Measurements from ENCODE around the gene AP4S1. TPM values are rescaled to one million over a fixed set of nuclear protein-coding genes. Genes with fewer than 3 reads are reported as not detected.

The AP4S1 gene
- total RNA-seq, 4 donors from 2014 or later = 6.0 to 15.0 (median 10.5) TPM

DNA sequence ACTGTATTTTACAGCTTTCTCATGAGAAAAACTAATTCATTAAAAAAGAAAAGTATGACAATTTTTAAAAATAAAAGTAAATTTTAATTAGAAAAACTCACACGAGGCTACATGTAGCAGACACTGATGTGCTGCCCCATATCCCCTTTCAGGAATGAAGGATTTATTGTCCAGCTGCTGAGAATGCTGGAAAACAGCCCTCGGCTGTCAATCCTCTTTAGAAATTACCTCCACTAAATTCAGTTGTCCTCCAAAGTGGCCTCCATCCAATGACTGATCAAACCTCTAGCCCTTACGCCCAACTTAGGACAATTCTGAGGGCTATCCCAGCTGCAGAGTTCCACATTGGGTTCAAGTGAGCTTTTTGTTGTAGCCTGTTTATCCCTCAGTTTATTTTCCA lies 29.8 kb upstream of the AP4S1 start:
- TF ChIP-seq POLR2A (IDR thresholded peaks at IDR 0.05) = no peak
- TF ChIP-seq, protein P1, sequence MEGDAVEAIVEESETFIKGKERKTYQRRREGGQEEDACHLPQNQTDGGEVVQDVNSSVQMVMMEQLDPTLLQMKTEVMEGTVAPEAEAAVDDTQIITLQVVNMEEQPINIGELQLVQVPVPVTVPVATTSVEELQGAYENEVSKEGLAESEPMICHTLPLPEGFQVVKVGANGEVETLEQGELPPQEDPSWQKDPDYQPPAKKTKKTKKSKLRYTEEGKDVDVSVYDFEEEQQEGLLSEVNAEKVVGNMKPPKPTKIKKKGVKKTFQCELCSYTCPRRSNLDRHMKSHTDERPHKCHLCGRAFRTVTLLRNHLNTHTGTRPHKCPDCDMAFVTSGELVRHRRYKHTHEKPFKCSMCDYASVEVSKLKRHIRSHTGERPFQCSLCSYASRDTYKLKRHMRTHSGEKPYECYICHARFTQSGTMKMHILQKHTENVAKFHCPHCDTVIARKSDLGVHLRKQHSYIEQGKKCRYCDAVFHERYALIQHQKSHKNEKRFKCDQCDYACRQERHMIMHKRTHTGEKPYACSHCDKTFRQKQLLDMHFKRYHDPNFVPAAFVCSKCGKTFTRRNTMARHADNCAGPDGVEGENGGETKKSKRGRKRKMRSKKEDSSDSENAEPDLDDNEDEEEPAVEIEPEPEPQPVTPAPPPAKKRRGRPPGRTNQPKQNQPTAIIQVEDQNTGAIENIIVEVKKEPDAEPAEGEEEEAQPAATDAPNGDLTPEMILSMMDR (IDR thresholded peaks at IDR 0.05) = no peak
- WGBS, 2 donors = 61 to 79% methylated on average over 3 of the region's 3 CpGs
- DNase-seq (ENCODE audit: low spot score in 2 of 2) = no peak
- no peak overlapping the region for H3K4me3 ChIP-seq (ENCODE audit: low read depth, poor library complexity, severe bottlenecking)
- intact Hi-C loops (cut with DNase I; ENCODE audit: low total_unique reads) = no loop called here

DNA sequence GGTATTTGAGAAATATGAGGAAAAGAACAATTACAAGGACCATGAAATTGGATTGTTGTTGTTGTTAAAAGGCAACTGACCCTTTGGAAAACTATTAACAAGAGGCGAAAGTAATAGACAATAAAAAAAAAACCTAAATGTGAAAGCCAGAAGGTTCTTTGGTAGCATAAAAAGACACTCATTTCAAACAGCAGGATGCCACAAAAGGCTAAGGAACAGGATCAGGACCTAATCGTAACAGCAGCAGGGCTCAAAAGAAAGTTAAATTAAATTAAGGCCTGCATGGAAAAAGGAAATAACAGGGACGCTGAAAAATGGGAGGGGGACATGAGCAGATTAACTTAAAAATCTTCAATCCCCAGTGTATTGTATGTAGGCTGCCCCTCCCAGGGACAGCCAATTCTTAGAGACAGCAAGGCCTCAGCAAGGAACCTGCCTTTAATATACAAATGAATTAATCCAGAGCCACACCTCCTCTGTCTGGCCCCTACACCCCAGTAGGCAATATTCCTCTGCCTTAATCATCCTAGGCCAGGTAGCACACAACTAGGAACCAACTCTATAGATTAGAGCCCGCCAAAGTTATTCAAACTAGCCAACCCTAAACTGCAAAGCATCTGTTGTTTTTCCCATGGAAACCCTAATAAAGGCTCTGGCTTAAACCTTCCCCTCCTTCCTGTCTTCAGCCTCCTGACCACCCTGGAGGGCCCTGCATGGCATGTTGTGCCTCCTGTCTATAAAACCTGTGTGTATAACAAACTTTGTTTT lies 28.4 kb upstream of the AP4S1 start:
- no peak overlapping the region for H3K4me3 ChIP-seq (ENCODE audit: low read depth, poor library complexity, severe bottlenecking)
- TF ChIP-seq, protein P1 (IDR thresholded peaks at IDR 0.05) = no peak
- no peak for TF ChIP-seq POLR2A (IDR thresholded peaks at IDR 0.05)
- WGBS, 2 donors = 81 to 88% methylated on average over 4 of the region's 4 CpGs
- DNase-seq (ENCODE audit: low spot score in 2 of 2) = no peak
- intact Hi-C loops (cut with DNase I; ENCODE audit: low total_unique reads) = no loop called here

DNA sequence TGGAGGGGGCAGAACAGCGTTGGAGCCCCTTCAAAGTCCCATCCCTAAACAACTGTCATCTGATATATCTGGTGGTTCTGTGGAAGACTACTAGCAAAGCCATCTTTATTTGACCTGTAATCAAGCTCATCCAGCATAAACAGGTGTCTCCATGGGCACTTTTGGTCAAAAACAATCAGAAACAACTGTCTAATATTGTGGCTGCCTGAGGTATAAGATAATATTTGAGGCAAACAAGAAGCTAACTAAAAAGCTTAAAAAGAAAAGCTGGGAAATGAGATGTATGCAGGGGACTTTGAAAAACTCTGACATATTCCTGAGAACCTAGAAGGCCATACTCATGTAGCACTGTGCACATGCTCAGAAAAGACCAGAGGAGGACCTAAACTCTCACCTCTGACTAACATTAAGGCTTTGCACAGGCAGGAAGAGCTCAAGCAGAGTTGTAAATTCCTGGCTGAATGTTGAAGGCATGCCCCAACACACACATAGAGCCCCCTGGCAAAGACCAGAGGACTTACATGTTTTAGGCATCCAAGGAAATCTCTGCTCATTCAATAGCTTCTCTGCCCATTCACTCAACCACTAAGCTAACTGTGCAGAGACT lies 27.2 kb upstream of the AP4S1 start:
- DNase-seq (ENCODE audit: low spot score in 2 of 2) = no peak
- no peak for TF ChIP-seq POLR2A (IDR thresholded peaks at IDR 0.05)
- TF ChIP-seq, protein P1 (IDR thresholded peaks at IDR 0.05) = no peak
- intact Hi-C loops (cut with DNase I; ENCODE audit: low total_unique reads) = no loop called here
- 97 to 100% methylated on average over 1 of the region's 1 CpG for WGBS, 2 donors
- no peak overlapping the region for H3K4me3 ChIP-seq (ENCODE audit: low read depth, poor library complexity, severe bottlenecking)

DNA sequence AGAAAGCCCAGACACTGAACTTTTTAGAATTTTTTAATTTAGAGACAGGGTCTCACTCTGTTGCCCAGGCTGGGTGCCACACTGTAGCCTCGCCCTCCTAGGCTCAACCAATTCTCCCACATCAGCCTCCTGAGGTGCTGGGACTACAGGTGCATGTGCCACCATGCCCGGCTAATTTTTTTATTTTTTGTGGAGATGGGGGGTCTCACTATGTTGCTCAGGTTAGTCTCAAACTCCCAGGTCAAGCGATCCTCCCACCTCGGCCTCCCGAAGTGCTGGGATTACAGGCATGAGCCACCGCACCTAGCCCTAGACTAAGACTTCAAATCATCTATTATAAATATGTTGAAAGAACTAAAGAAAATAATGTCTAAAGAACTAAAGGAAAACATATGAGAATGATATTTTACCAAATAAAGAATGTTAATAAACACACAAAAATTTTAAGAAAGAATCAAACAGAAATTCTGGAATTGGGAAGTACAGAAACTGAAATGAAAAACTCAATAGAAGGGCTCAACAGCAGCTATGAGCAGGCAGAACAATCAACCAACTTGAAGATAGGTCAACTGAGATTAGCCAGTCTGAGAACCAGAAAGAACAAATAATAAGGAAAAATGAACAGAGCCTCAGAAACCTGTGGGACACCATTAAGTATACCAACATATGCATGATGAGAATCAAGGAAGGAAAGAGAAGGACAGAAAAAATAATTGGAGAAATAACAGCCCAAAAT lies 26.2 kb upstream of the AP4S1 start:
- H3K4me3 ChIP-seq (ENCODE audit: low read depth, poor library complexity, severe bottlenecking) = no peak overlapping the region
- 98 to 99% methylated on average over 6 of the region's 6 CpGs for WGBS, 2 donors
- DNase-seq (ENCODE audit: low spot score in 2 of 2) = no peak

DNA sequence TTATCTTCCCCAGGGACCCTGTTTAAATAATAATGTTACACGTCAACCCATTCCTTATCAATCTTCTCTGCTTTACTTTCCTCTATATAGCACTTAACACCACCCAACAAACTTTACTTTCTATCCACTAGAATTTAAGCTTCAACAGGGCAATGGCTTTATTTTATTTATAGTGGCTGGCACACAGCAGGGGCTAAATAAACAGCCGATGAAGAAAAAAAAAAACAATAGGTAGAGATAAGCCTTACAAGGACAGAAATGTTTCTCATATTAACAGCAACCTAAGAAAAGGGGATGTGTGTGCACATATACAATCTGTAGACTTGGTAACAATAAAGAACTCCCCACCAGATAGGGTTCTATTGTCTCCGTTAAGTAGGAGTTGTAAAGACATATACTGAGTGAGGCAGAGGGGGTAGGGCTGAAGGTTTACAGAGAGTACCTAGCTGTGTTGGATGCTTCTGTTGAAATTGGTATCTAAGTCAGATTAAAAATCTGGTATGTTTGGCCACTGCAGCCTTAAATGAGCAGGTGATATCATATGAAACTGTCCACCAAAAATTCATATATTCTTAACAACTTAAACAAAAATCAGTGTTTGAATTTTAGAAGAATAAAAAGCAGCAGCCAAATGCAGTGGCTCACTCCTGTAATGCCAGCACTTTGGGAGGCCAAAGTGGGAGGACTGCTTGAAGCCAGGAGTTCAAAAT lies 24.7 kb upstream of the AP4S1 start:
- 88 to 90% methylated on average over 3 of the region's 3 CpGs for WGBS, 2 donors

More for the DNA sequence above, 26.2 kb upstream of the AP4S1 start:
- intact Hi-C loops (cut with DNase I; ENCODE audit: low total_unique reads) = no loop called here
- TF ChIP-seq, protein P1 (IDR thresholded peaks at IDR 0.05) = no peak
- no peak for TF ChIP-seq POLR2A (IDR thresholded peaks at IDR 0.05)

More for the DNA sequence above, 24.7 kb upstream of the AP4S1 start:
- intact Hi-C loops (cut with DNase I; ENCODE audit: low total_unique reads) = no loop called here
- TF ChIP-seq, protein P1 (IDR thresholded peaks at IDR 0.05) = no peak
- no peak for TF ChIP-seq POLR2A (IDR thresholded peaks at IDR 0.05)
- DNase-seq (ENCODE audit: low spot score in 2 of 2) = no peak
- H3K4me3 ChIP-seq (ENCODE audit: low read depth, poor library complexity, severe bottlenecking) = no peak overlapping the region
